Kidney (tissue), 14 donors: ENCODE data around the gene NLRP7. TPM values are rescaled to one million over a fixed set of nuclear protein-coding genes. Genes with fewer than 3 reads are reported as not detected.
"Not testable (repeated sequence)": the region's sequence is repeated elsewhere in the genome, so short reads cannot be mapped to it uniquely, and the experiment has no call there.

ENCODE experiments used
- DNase-seq, 5 donors: peaks; one replicate each; pipeline ENCODE4 v3.0.0-alpha.2; 2013 to 2020
- FAIRE-seq: peaks from 2 replicates; lab custom pipeline; 2012; peaks lifted over from hg19 to GRCh38; lab: Jason Lieb, UNC
- H3K27ac ChIP-seq, 2 donors: one replicate each; pipeline ENCODE4 v1.7.0; 2013; ENCODE audit warnings: low read depth in 2 of 2, low read length in 2 of 2, inconsistent platforms in 1 of 2
- H3K27me3 ChIP-seq: one replicate; pipeline ENCODE4 v1.7.1; 2013; ENCODE audit warnings: low read length, inconsistent platforms; ENCODE audit not compliant: control insufficient read depth, insufficient read depth
- H3K36me3 ChIP-seq, 3 donors: one replicate each; pipeline versions ENCODE4 v1.7.0 to v1.7.1; 2013; ENCODE audit warnings: low read length in 3 of 3, control low read depth in 1 of 3, inconsistent platforms in 1 of 3; ENCODE audit not compliant: insufficient read depth in 3 of 3, control insufficient read depth in 2 of 3
- H3K4me1 ChIP-seq, 3 donors: one replicate each; pipeline versions ENCODE4 v1.7.0 to v1.7.1; 2013; ENCODE audit warnings: low read length in 3 of 3, inconsistent platforms in 1 of 3, low read depth in 1 of 3; ENCODE audit not compliant: control insufficient read depth in 2 of 3, insufficient read depth in 2 of 3
- H3K4me3 ChIP-seq, 3 donors: one replicate each; pipeline versions ENCODE4 v1.7.0 to v1.8.1; 2013; ENCODE audit warnings: low read length in 3 of 3, control low read depth in 1 of 3, inconsistent platforms in 1 of 3
- H3K9ac ChIP-seq, 3 donors: one replicate each; pipeline versions ENCODE4 v1.7.0 to v1.7.1; 2013; ENCODE audit warnings: low read length in 3 of 3, control low read depth in 1 of 3, inconsistent platforms in 1 of 3
- H3K9me3 ChIP-seq, 3 donors: one replicate each; pipeline versions ENCODE4 v1.7.0 to v1.7.1; 2013; ENCODE audit warnings: low read length in 3 of 3, control low read depth in 1 of 3, inconsistent platforms in 1 of 3; ENCODE audit not compliant: control insufficient read depth in 2 of 3, insufficient read depth in 1 of 3
- intact Hi-C: fragments of 100-400 bp; cut with DNase I; formaldehyde crosslinking; loops from one replicate; pipeline ENCODE4 v1.11.1; 2022
- polyA plus RNA-seq: library from polyadenylated mRNA; stranded (reverse); fragments of 350-450 nt; fragmentation: Illumina TruSeq; extraction: RNeasy Lipid Tissue Mini Kit (QIAGEN cat#74804); gene quantifications from one replicate; pipeline ENCODE4 v1.2.3, GENCODE V29; 2014; ENCODE audit warnings: low read depth, low replicate concordance; ENCODE audit not compliant: insufficient read depth
- total RNA-seq: library from RNA; stranded (reverse); fragmentation: NEBNext Ultra II Directional; extraction: Animal tissue kit (Norgen Biotek cat#: 25700); gene quantifications from one replicate; pipeline ENCODE4 v1.2.1, GENCODE V29; 2021
- TF ChIP-seq, protein P1 (sequence below): IDR thresholded peaks from 3 replicates; pipeline ENCODE4 v1.5.1; 2012; ENCODE audit warnings: mild to moderate bottlenecking, moderate library complexity, borderline replicate concordance; ENCODE audit not compliant: insufficient read depth; ENCODE audit errors: extremely low read depth
- donor health status: control.
- donor health status: control.
- donor health status: control.
- donor health status: control.
- donor health status: control.
- donor health status: DM: yes; HTN: yes; CAD: no.
- donor health status: Normal renal cell carcinoma (clear cell type).

NLRP7 gene
- total and polyA plus RNA-seq, 2 donors from 2014 or later = 0.16 TPM; not detected in 1

DNA sequence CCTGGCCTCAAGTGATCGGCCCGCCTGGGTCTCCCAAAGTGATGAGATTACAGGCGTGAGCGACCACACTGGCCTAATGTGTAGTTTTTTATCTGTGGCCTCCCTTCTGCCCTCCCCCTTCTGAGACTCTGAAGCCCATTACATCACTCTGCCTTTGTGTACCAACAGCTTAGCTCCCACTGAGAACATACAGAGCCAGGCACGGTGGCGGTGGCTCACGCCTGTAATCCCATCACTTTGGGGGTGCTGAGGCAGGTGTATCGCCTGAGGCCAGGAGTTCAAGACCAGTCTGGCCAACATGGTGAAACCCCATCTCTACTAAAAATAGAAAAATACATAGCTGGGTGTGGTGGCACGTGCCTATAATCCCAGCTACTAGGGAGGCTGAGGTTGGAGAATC is 28.8 kb downstream of the NLRP7 start:
- DNase-seq (no peak), FAIRE-seq (no peak)
- H3K9me3 ChIP-seq = no peaks in the 10 kb centered on the region
- H3K4me3 ChIP-seq = no peak overlapping the region
- no peak overlapping the region for H3K27ac ChIP-seq
- intact Hi-C loops = no loop called here
- TF ChIP-seq, protein P1, sequence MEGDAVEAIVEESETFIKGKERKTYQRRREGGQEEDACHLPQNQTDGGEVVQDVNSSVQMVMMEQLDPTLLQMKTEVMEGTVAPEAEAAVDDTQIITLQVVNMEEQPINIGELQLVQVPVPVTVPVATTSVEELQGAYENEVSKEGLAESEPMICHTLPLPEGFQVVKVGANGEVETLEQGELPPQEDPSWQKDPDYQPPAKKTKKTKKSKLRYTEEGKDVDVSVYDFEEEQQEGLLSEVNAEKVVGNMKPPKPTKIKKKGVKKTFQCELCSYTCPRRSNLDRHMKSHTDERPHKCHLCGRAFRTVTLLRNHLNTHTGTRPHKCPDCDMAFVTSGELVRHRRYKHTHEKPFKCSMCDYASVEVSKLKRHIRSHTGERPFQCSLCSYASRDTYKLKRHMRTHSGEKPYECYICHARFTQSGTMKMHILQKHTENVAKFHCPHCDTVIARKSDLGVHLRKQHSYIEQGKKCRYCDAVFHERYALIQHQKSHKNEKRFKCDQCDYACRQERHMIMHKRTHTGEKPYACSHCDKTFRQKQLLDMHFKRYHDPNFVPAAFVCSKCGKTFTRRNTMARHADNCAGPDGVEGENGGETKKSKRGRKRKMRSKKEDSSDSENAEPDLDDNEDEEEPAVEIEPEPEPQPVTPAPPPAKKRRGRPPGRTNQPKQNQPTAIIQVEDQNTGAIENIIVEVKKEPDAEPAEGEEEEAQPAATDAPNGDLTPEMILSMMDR = no peak
- no peaks in the 10 kb centered on the region for H3K4me1 ChIP-seq
- no peaks in the 10 kb centered on the region for H3K36me3 ChIP-seq
- no peak overlapping the region for H3K9ac ChIP-seq
- no peaks in the 10 kb centered on the region for H3K27me3 ChIP-seq

DNA sequence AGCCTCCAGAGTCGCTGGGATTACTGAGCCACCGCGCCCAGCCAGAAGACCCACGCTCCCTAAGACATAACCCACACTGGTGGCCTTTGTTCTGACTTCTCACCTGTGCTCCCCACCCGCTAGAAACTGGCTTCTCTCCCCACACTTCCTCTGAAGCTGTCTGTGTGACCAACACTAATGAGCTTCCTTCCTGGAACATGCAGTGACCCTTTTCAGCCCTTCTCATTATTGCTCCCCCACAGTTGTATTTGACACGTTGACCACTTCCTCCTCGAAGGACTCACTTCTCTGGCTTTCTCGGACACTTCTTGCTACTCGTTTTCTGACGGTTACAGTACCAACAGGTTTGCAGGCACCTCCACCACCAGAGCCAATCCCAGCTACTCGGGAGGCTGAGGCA is 30.5 kb downstream of the NLRP7 start:
- no peaks in the 10 kb centered on the region for H3K4me1 ChIP-seq
- no peaks in the 10 kb centered on the region for H3K27me3 ChIP-seq
- no peaks in the 10 kb centered on the region for H3K9me3 ChIP-seq
- H3K27ac ChIP-seq = no peak overlapping the region
- TF ChIP-seq, protein P1 = no peak
- H3K9ac ChIP-seq = no peak overlapping the region
- no peak for FAIRE-seq
- no peak overlapping the region for H3K4me3 ChIP-seq
- intact Hi-C loops = no loop called here
- no peaks in the 10 kb centered on the region for H3K36me3 ChIP-seq
- DNase-seq = peak in 1 of 5 donors; percentile 2

DNA sequence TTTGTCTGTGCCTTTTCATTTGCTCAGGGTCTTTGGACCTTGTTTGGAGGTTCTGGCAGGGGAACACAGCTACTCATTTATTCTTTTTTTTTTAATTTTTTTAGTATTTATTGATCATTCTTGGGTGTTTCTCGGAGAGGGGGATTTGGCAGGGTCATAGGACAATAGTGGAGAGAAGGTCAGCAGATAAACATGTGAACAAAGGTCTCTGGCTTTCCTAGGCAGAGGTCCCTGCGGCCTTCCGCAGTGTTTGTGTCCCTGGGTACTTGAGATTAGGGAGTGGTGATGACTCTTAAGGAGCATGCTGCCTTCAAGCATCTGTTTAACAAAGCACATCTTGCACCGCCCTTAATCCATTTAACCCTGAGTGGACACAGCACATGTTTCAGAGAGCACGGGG is 39.4 kb downstream of the NLRP7 start:
- H3K27ac ChIP-seq, H3K36me3 ChIP-seq, H3K4me3 ChIP-seq, intact Hi-C loops, H3K4me1 ChIP-seq, H3K27me3 ChIP-seq, FAIRE-seq, H3K9me3 ChIP-seq, H3K9ac ChIP-seq, DNase-seq: not testable (repeated sequence)

DNA sequence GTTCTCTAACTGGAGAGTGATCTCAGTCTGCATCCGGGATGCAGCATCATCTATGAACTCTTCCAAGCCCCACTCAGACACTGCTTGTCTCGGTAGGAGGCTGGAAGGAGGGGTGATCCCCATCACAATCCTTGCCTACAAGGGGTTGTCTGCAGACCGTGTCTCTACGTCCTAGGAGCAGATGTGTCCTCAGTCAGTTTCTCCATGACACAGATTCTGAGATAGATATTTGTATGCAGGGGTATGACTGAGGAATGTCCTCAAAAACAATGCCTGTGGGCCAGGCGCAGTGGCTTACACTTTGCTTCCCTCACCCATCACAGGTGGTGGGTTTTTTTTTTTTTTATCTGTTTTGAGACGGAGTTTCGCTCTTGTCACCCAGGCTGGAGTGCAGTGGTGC is 40.5 kb downstream of the NLRP7 start:
- Histone ChIP-seq H3K36me3 (no peaks in the 10 kb centered on the region), H3K27ac (no peak overlapping the region), H3K4me1 (no peaks in the 10 kb centered on the region), H3K9me3 (no peaks in the 10 kb centered on the region), H3K4me3 (no peak overlapping the region), H3K27me3 (no peaks in the 10 kb centered on the region), H3K9ac (no peak overlapping the region)
- DNase-seq (peak in 1 of 5 donors; percentile 10), FAIRE-seq (no peak)
- intact Hi-C loops = no loop called here
- TF ChIP-seq, protein P1 = no peak
